ENCODE data around the gene ACADSB.

GRCh38 chr10:123068087-123068853 is 59.5 kb downstream of the ACADSB start:
- TF ChIP-seq, protein P1, sequence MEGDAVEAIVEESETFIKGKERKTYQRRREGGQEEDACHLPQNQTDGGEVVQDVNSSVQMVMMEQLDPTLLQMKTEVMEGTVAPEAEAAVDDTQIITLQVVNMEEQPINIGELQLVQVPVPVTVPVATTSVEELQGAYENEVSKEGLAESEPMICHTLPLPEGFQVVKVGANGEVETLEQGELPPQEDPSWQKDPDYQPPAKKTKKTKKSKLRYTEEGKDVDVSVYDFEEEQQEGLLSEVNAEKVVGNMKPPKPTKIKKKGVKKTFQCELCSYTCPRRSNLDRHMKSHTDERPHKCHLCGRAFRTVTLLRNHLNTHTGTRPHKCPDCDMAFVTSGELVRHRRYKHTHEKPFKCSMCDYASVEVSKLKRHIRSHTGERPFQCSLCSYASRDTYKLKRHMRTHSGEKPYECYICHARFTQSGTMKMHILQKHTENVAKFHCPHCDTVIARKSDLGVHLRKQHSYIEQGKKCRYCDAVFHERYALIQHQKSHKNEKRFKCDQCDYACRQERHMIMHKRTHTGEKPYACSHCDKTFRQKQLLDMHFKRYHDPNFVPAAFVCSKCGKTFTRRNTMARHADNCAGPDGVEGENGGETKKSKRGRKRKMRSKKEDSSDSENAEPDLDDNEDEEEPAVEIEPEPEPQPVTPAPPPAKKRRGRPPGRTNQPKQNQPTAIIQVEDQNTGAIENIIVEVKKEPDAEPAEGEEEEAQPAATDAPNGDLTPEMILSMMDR (IDR thresholded peaks at IDR 0.05; ENCODE audit: low read length), result no peak
- no peak for TF ChIP-seq EZH2 (IDR thresholded peaks at IDR 0.05; ENCODE audit: borderline replicate concordance, low read length)
